Ishikawa (cell line): ENCODE results near the gene WSCD1.

Source experiments
- CEBPB ChIP-seq: IDR thresholded peaks from 2 replicates; pipeline ENCODE4 v1.6.1; 2012
- CREB1 ChIP-seq: IDR thresholded peaks from 2 replicates; pipeline ENCODE4 v1.6.1; 2012; ENCODE audit warnings: low read depth
- EGR1 ChIP-seq: IDR thresholded peaks from 2 replicates; pipeline ENCODE4 v1.6.1; 2012
- EP300 ChIP-seq: IDR thresholded peaks from 2 replicates; pipeline ENCODE4 v1.6.1; 2012; ENCODE audit warnings: borderline replicate concordance
- FOXM1 ChIP-seq: IDR thresholded peaks from 2 replicates; pipeline ENCODE4 v1.6.1; 2012; ENCODE audit warnings: low read depth, borderline replicate concordance
- NFIC ChIP-seq: IDR thresholded peaks from 2 replicates; pipeline ENCODE4 v1.6.1; 2012
- RAD21 ChIP-seq: IDR thresholded peaks from 2 replicates; pipeline ENCODE4 v1.6.1; 2012; ENCODE audit warnings: low read depth
- TAF1 ChIP-seq: IDR thresholded peaks from 2 replicates; pipeline ENCODE4 v1.6.1; 2012; ENCODE audit warnings: low read depth, mild to moderate bottlenecking
- TCF12 ChIP-seq: IDR thresholded peaks from 2 replicates; pipeline ENCODE4 v1.6.1; 2012; ENCODE audit warnings: low read depth
- TEAD4 ChIP-seq: IDR thresholded peaks from 2 replicates; pipeline ENCODE4 v1.6.1; 2012
- YY1 ChIP-seq: IDR thresholded peaks from 2 replicates; pipeline ENCODE4 v1.6.1; 2012; ENCODE audit warnings: low read depth
- ZBTB7A ChIP-seq: IDR thresholded peaks from 2 replicates; pipeline ENCODE4 v1.6.1; 2012; ENCODE audit warnings: low read depth
- TF ChIP-seq, protein P1 (sequence below): IDR thresholded peaks from 2 replicates; pipeline ENCODE4 v1.6.1; 2012
- TF ChIP-seq, protein P2 (sequence below): IDR thresholded peaks from 2 replicates; pipeline ENCODE4 v1.6.1; 2012; ENCODE audit warnings: low read depth, mild to moderate bottlenecking
- TF ChIP-seq, protein P3 (sequence below): IDR thresholded peaks from 2 replicates; pipeline ENCODE4 v1.6.1; 2012

Gene WSCD1

DNA sequence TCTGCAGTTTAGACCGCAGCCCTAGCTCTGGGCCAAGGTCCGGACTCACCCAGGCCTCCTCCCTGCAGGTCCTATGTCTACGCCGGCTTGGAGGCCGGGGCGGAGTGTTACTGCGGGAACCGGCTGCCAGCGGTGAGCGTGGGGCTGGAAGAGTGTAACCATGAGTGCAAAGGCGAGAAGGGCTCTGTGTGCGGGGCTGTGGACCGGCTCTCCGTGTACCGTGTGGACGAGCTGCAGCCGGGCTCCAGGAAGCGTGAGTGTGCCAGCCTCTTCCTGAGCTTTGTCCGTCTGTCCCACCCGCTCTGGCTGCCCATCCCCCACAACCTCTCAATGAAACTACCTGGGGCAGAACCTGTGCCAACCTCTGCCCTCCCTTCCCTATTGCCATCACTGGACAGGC, 20.1 kb downstream of the WSCD1 start:
- TF ChIP-seq CREB1, result no peak
- no peak for TF ChIP-seq CEBPB
- no peak for TF ChIP-seq YY1
- no peak for TF ChIP-seq RAD21
- TF ChIP-seq, protein P1, sequence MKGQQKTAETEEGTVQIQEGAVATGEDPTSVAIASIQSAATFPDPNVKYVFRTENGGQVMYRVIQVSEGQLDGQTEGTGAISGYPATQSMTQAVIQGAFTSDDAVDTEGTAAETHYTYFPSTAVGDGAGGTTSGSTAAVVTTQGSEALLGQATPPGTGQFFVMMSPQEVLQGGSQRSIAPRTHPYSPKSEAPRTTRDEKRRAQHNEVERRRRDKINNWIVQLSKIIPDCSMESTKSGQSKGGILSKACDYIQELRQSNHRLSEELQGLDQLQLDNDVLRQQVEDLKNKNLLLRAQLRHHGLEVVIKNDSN, result no peak
- no peak for TF ChIP-seq EP300
- TF ChIP-seq, protein P2, sequence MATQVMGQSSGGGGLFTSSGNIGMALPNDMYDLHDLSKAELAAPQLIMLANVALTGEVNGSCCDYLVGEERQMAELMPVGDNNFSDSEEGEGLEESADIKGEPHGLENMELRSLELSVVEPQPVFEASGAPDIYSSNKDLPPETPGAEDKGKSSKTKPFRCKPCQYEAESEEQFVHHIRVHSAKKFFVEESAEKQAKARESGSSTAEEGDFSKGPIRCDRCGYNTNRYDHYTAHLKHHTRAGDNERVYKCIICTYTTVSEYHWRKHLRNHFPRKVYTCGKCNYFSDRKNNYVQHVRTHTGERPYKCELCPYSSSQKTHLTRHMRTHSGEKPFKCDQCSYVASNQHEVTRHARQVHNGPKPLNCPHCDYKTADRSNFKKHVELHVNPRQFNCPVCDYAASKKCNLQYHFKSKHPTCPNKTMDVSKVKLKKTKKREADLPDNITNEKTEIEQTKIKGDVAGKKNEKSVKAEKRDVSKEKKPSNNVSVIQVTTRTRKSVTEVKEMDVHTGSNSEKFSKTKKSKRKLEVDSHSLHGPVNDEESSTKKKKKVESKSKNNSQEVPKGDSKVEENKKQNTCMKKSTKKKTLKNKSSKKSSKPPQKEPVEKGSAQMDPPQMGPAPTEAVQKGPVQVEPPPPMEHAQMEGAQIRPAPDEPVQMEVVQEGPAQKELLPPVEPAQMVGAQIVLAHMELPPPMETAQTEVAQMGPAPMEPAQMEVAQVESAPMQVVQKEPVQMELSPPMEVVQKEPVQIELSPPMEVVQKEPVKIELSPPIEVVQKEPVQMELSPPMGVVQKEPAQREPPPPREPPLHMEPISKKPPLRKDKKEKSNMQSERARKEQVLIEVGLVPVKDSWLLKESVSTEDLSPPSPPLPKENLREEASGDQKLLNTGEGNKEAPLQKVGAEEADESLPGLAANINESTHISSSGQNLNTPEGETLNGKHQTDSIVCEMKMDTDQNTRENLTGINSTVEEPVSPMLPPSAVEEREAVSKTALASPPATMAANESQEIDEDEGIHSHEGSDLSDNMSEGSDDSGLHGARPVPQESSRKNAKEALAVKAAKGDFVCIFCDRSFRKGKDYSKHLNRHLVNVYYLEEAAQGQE, result no peak
- TF ChIP-seq ZBTB7A, result no peak
- no peak for TF ChIP-seq FOXM1
- TF ChIP-seq NFIC, result no peak
- no peak for TF ChIP-seq EGR1
- no peak for TF ChIP-seq TAF1
- no peak for TF ChIP-seq TEAD4
- TF ChIP-seq, protein P3, sequence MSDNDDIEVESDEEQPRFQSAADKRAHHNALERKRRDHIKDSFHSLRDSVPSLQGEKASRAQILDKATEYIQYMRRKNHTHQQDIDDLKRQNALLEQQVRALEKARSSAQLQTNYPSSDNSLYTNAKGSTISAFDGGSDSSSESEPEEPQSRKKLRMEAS, result no peak
- TF ChIP-seq TCF12, result no peak

- TF ChIP-seq FOXM1, result no peak
- TF ChIP-seq EGR1, result no peak
- TF ChIP-seq, protein P1, result no peak
- TF ChIP-seq, protein P2, result no peak
- TF ChIP-seq ZBTB7A, result no peak
- no peak for TF ChIP-seq YY1
- TF ChIP-seq RAD21, result no peak
Measured at GRCh38 chr17:6092182-6092902, 22.2 kb downstream of the WSCD1 start.

- TF ChIP-seq EGR1, result no peak
- TF ChIP-seq CREB1, result no peak
- no peak for TF ChIP-seq EP300
- TF ChIP-seq, protein P1, result no peak
- TF ChIP-seq, protein P3, result no peak
- no peak for TF ChIP-seq FOXM1
- no peak for TF ChIP-seq NFIC
- TF ChIP-seq, protein P2, result no peak
- TF ChIP-seq YY1, result no peak
- TF ChIP-seq TAF1, result no peak
- no peak for TF ChIP-seq ZBTB7A
- TF ChIP-seq RAD21, result no peak
- no peak for TF ChIP-seq TCF12
- TF ChIP-seq TEAD4, result no peak
- TF ChIP-seq CEBPB, result no peak
Measured at GRCh38 chr17:6092903-6093468, 22.8 kb downstream of the WSCD1 start.

- no peak for TF ChIP-seq ZBTB7A
- no peak for TF ChIP-seq YY1
- TF ChIP-seq RAD21, result no peak
- TF ChIP-seq CREB1, result no peak
- TF ChIP-seq NFIC, result no peak
- no peak for TF ChIP-seq EGR1
- TF ChIP-seq, protein P3, result no peak
- TF ChIP-seq FOXM1, result no peak
- no peak for TF ChIP-seq TEAD4
- TF ChIP-seq TAF1, result no peak
- TF ChIP-seq, protein P2, result no peak
- TF ChIP-seq, protein P1, result no peak
Measured at GRCh38 chr17:6094453-6094852, 24.3 kb downstream of the WSCD1 start.
